GM10266 (cell line): ENCODE results near the gene CARD11.
A peak's percentile ranks its signal among the peaks of the same experiment; 100 is the strongest.

Source experiments
- DNase-seq: peaks from one replicate; pipeline ENCODE4 v3.0.0; 2012; ENCODE audit errors: extremely low spot score
- TF ChIP-seq, protein P1 (sequence below): IDR thresholded peaks from 2 replicates; pipeline ENCODE4 v1.5.1; 2012; ENCODE audit warnings: mild to moderate bottlenecking, low read depth; ENCODE audit not compliant: control insufficient read depth, insufficient read depth; ENCODE audit errors: missing control alignments

Gene CARD11

DNA sequence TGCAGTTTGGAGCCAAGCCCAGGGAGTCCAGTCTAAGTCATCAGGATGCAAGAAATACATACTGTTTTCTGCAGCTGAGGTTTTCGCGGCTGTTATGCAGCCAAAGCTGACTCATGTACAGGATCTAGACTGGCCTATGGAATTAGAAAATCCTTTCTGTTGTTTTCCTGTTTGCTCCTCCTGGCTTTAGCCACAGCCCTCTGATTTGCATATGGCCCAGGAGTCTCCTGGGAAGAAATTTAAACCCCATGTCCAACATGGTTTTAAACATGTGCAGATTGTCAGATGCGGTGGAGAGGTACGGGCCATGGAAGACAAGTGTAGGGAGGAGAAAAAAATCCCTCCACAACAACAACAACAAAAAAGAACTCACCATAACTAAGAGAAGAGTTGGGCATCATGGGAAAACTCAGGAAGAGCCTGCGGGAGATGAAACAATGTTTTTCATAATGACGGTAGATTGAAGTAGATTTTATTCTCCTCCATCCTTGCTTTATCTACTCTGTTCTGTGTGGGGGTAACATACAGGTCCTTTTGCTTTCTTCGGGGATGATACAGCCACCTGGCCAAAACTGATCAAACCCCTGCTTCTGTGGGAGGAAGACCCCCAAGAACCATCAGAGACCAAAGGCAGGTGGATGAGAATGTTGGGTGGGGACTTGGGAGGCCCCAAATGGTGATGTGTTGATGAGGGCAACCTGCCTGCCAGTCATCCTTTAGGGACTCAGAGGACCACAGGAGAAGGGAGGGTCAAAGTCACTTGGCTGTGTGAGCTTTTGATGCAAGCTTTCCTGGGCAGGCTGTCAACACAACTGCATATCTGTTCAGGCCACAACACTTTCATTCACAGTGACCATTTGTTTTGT is 169.7 kb downstream of the CARD11 start:
- TF ChIP-seq, protein P1, sequence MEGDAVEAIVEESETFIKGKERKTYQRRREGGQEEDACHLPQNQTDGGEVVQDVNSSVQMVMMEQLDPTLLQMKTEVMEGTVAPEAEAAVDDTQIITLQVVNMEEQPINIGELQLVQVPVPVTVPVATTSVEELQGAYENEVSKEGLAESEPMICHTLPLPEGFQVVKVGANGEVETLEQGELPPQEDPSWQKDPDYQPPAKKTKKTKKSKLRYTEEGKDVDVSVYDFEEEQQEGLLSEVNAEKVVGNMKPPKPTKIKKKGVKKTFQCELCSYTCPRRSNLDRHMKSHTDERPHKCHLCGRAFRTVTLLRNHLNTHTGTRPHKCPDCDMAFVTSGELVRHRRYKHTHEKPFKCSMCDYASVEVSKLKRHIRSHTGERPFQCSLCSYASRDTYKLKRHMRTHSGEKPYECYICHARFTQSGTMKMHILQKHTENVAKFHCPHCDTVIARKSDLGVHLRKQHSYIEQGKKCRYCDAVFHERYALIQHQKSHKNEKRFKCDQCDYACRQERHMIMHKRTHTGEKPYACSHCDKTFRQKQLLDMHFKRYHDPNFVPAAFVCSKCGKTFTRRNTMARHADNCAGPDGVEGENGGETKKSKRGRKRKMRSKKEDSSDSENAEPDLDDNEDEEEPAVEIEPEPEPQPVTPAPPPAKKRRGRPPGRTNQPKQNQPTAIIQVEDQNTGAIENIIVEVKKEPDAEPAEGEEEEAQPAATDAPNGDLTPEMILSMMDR, result no peak
- no peak for DNase-seq

DNA sequence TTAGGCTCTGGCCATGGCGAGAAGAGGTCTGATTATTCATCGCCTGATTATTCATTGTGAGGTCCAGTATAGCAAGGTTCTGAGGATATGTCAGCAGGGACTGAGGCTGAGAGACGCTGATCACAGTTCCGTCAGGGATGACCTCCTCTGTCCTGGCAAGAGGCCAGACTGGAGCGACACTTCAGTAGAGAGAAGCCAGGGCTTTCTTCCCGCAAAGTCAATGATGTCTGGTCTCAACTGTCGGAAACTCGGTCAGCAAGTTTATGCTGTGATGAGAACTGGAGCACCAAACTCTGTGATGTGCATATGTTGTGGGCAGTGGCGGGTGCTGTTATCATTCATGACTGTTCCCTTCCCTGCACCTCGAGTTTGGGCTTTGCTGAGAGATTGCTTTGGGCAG is 170.5 kb downstream of the CARD11 start:
- TF ChIP-seq, protein P1, result no peak
- DNase-seq, result no peak

DNA sequence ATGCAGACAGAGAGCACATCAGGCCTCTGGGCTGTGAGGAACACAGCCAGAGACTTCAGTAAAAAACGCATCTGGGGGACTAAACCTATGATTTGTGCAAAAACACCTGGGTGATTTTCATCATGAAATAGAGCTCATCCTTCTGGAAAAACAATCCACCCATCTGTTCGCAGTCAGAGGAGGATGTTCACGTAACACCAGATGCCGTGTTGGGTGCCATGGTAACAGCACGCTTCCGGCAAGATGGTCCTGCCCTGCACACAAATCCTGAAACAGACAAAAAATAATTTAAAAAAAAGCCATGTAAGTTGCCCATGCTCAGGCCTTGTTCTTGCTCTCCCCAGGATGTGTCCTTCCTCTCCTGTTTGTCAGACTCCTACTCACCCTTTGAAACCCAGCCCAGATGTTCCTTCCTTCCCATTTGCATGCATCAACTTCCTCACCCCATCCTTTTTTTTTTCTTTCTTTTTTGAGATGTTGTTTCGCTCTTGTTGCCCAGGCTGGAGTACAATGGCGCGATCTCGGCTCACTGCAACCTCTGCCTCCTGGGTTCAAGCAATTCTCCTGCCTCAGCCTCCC is 171.3 kb downstream of the CARD11 start:
- TF ChIP-seq, protein P1, result no peak
- no peak for DNase-seq

DNA sequence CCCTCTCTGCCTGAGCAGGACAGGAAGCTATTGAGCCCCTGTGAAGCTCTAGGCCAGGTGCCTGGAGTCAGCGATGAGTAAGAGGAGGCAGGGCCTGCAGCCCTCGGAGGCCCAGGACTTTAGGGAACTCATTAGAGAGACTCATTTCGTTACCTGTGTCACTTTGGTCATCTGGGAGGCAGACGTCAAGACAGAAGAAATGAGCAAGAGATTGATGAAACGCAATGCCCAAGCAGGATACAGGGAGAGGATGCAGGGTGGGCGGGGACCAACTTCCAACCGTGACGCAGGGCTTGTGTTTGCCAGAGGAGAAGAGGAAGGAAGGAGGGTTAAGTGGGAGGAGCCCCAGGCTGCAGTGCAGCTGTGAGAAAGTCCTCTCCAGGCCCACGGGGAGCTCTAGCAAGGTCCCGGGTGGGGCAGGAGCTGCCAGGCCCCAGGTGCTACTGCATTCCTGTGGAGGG is 173.2 kb downstream of the CARD11 start:
- TF ChIP-seq, protein P1, result no peak
- DNase-seq, result no peak

DNA sequence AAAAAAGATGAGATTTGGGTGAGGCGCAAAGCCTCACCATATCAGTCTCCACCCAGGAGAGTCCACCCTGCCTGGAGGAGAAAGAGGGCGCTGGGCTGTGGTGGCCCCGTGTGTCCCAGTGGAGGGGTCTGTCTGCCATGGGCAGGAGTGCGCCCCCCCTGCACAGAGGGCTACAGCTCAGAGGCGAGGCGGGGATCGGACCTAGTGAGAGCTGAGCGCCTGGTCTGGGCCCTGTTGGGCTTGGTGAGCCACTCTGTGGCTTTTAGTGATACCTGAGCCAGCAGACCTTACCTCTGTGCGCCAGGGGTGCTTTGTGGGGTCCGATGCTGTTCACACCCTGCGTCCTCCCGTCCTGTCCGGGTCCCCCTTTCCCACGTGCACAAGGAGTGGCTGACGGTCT is 173.7 kb downstream of the CARD11 start:
- no peak for DNase-seq
- TF ChIP-seq, protein P1, result no peak

DNA sequence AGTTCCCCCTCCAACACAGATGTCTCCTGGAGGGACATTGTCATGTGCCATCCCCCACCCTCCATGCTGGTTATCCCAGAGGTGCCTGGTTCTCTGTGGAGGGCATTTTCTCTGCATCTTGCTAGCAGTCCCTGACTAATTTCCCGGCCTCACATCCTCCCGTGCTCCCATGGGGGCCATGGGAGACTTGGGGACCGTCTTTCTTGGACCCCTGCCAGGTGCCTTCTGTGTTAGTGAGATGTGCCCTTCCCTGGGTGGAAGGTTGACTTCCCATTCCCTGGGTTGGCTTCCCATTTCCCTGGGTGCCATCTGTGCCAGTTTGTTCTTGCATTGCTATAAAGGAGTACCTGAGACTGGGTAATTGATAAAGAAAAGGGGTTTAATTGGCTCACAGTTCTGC is 177.1 kb downstream of the CARD11 start:
- DNase-seq, result no peak
- TF ChIP-seq, protein P1, result no peak

DNA sequence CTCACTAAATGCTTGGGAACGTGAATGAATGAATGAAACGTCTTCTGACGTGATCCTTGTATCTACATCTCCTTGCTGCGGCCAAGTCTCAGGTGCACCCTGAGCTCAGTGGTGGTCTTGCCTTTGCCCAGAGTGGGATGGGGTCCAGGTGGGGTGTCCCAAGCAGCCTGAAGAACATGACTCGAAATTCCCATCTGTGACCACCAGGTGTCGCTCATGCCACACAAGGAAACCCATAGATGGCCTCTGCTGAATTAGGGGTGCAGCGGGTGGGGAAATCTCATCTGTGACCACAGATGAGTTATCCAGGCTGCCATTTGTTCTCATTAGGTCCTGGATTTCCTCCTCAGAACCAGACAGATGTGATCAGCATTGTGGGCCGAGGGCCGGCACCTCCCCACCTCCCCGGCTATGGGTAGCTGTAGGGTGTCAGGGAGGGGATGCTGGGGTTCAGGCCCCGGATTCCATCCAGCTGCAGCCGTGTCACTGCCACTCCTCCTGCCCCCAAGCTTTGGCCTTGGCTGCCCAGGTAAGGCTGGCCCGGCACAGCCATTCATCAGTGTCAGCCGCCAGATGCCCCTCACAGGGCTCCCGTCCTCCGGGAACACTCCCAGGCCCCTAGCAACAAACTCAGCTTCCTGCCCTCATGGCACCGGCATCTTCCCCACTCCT is 178.5 kb downstream of the CARD11 start:
- DNase-seq, result peak; percentile 72
- TF ChIP-seq, protein P1, result peak; percentile 82
